K562 (cell line): ENCODE data around the gene FRMD4A. TPM values are rescaled to one million over a fixed set of nuclear protein-coding genes. Genes with fewer than 3 reads are reported as not detected.

ENCODE experiments used
- ATAC-seq: fragments of 200-7000 bp; cut with Tn5 transposase; 3 replicates; pipeline ENCODE4 v1.9.1; 2020; ENCODE audit warnings: moderate library complexity
- BruUV-seq: library from RNA; stranded (reverse); fragments of 400-500 nt; replicated peaks from 2 replicates; lab custom pipeline; 2021; lab: Mats Ljungman, UMichigan
- CTCF ChIA-PET: fragments of 300-600 bp; formaldehyde crosslinking; extraction: SDS; loops from one replicate; lab custom pipeline; 2021; ENCODE audit warnings: low intra/inter-chr PET ratio; lab: Yijun Ruan, JAX
- POLR2A ChIA-PET: fragments of 300-600, 350-650 bp; sonication (Branson Sonifier 250); formaldehyde crosslinking; extraction: SDS; loops from one replicate; lab custom pipeline; 2021; ENCODE audit warnings: antibody characterized with exemption, inconsistent platforms; lab: Yijun Ruan, JAX
- DNase-seq, 4 experiments: peaks; one replicate each; pipeline versions ENCODE4 v3.0.0 to v3.0.0-alpha.2; 2011 to 2018; ENCODE audit warnings: low spot score in 3 of 4, mixed read lengths in 3 of 4; ENCODE audit errors: extremely low read depth in 1 of 4
- FAIRE-seq: peaks from 2 replicates; lab custom pipeline; 2011; peaks lifted over from hg19 to GRCh38; lab: Jason Lieb, UNC
- H2AFZ ChIP-seq: 2 replicates; pipeline ENCODE4 v1.6.0; 2011; ENCODE audit warnings: low read depth, low read length, control low read depth, inconsistent platforms
- H3K27ac ChIP-seq: fragments of 200-600 bp; 3 replicates; pipeline ENCODE4 v1.8.0; 2011; ENCODE audit warnings: low read depth, mild to moderate bottlenecking, control low read depth, inconsistent platforms, low read length, moderate library complexity, mixed read lengths; ENCODE audit errors: extremely low read depth
- H3K27me3 ChIP-seq, 2 experiments: fragments of 300-600 bp in 1 of 2; 2 replicates in 1 of 2; 3 replicates in 1 of 2; pipeline versions ENCODE4 v1.6.0 to v1.8.0; 2011; ENCODE audit warnings: inconsistent platforms in 2 of 2, low read length in 2 of 2, mild to moderate bottlenecking in 1 of 2, mixed read lengths in 1 of 2, moderate library complexity in 1 of 2; ENCODE audit not compliant: control insufficient read depth in 2 of 2, insufficient read depth in 2 of 2
- H3K36me3 ChIP-seq: fragments of 300-600 bp; 3 replicates; pipeline ENCODE4 v1.8.0; 2011; ENCODE audit warnings: mild to moderate bottlenecking, low read length, inconsistent platforms; ENCODE audit not compliant: control insufficient read depth, insufficient read depth
- H3K4me1 ChIP-seq, 2 experiments: fragments of 200-600 bp in 1 of 2; replicated peaks in 1 of 2; 2 replicates in 1 of 2; 3 replicates in 1 of 2; pipeline versions ENCODE4 v1.5.1 to v1.8.0; 2011; ENCODE audit warnings: inconsistent platforms in 2 of 2, low read length in 2 of 2, mild to moderate bottlenecking in 1 of 2, mixed read lengths in 1 of 2, moderate library complexity in 1 of 2; ENCODE audit not compliant: control insufficient read depth in 2 of 2, insufficient read depth in 2 of 2
- H3K4me2 ChIP-seq: 2 replicates; pipeline ENCODE4 v1.6.1; 2011; ENCODE audit warnings: low read length, control low read depth, inconsistent platforms, mixed read lengths; ENCODE audit not compliant: insufficient read depth
- H3K4me3 ChIP-seq: fragments of 200-600 bp; sonication (generic), shearing (Covaris generic); 2 replicates; pipeline ENCODE4 v1.5.1; 2016; ENCODE audit warnings: control low read depth, inconsistent platforms
- H3K79me2 ChIP-seq: fragments of 200-600 bp; 3 replicates; pipeline ENCODE4 v1.8.0; 2011; ENCODE audit warnings: low read length, inconsistent platforms; ENCODE audit not compliant: control insufficient read depth, insufficient read depth
- H3K9ac ChIP-seq, 2 experiments: 2 replicates each; pipeline versions ENCODE4 v1.6.0 to v1.6.1; 2011; ENCODE audit warnings: low read depth in 2 of 2, low read length in 2 of 2, control low read depth in 1 of 2, inconsistent platforms in 1 of 2, mild to moderate bottlenecking in 1 of 2, mixed read lengths in 1 of 2; ENCODE audit not compliant: insufficient read depth in 1 of 2
- H3K9me1 ChIP-seq: one replicate; pipeline ENCODE4 v1.6.0; 2011; ENCODE audit warnings: inconsistent platforms, mild to moderate bottlenecking, low read length, moderate library complexity; ENCODE audit not compliant: control insufficient read depth, insufficient read depth
- H3K9me3 ChIP-seq: replicated peaks from 2 replicates; pipeline ENCODE4 v1.5.1; 2011; ENCODE audit warnings: low read depth, low read length, inconsistent platforms; ENCODE audit not compliant: control insufficient read depth, insufficient read depth
- H4K20me1 ChIP-seq: replicated peaks from 2 replicates; pipeline ENCODE4 v1.6.1; 2011; ENCODE audit warnings: low read length, inconsistent platforms, mixed read lengths; ENCODE audit not compliant: control insufficient read depth, insufficient read depth
- ARID3A ChIP-seq: IDR thresholded peaks from 2 replicates; pipeline ENCODE4 v1.6.1; 2012; ENCODE audit warnings: low read depth, low read length, improper control_type of control experiment, borderline replicate concordance
- BCOR ChIP-seq: fragments of 450-650 bp; IDR thresholded peaks from 2 replicates; pipeline ENCODE4 v1.6.1; 2016
- E2F1 ChIP-seq: sonication (generic); formaldehyde crosslinking; IDR thresholded peaks from 2 replicates; pipeline ENCODE4 v1.8.1; 2023; ENCODE audit warnings: mild to moderate bottlenecking, missing genetic modification reagents, moderate library complexity
- NCOA6 ChIP-seq: fragments of 450-650 bp; IDR thresholded peaks from 2 replicates; pipeline ENCODE4 v1.6.1; 2017; ENCODE audit warnings: mild to moderate bottlenecking
- NCOR1 ChIP-seq: fragments of 450-650 bp; IDR thresholded peaks from 2 replicates; pipeline ENCODE4 v1.6.1; 2016; ENCODE audit warnings: mild to moderate bottlenecking, moderate library complexity
- NUFIP1 ChIP-seq: fragments of 450-650 bp; IDR thresholded peaks from 2 replicates; pipeline ENCODE4 v1.6.1; 2018; ENCODE audit not compliant: partially characterized antibody
- PKNOX1 ChIP-seq: fragments of 450-650 bp; IDR thresholded peaks from 2 replicates; pipeline ENCODE4 v1.6.1; 2016
- TBL1XR1 ChIP-seq, 2 experiments: IDR thresholded peaks; 2 replicates each; pipeline ENCODE4 v1.6.1; 2012; ENCODE audit warnings: improper control_type of control experiment in 2 of 2, low read length in 2 of 2, mild to moderate bottlenecking in 1 of 2
- ZKSCAN1 ChIP-seq: fragments of 150-350 bp; IDR thresholded peaks from 2 replicates; pipeline ENCODE4 v1.6.1; 2016; ENCODE audit warnings: low read depth, low read length
- ZNF133 ChIP-seq: fragments of 250-450 bp; sonication (Bioruptor Pico); IDR thresholded peaks from 2 replicates; pipeline ENCODE4 v1.4.0; 2020; ENCODE audit warnings: mild to moderate bottlenecking
- ZNF280A ChIP-seq: fragments of 450-650 bp; IDR thresholded peaks from 2 replicates; pipeline ENCODE4 v1.6.1; 2018; ENCODE audit warnings: mild to moderate bottlenecking, low read depth; ENCODE audit not compliant: partially characterized antibody
- ZNF717 ChIP-seq: fragments of 250-450 bp; sonication (Bioruptor Pico); IDR thresholded peaks from 2 replicates; pipeline ENCODE4 v1.5.0; 2021
- WGBS: fragments of 100-300 bp; shearing (Covaris generic); methylation state at CpG from one replicate; pipeline ENCODE4 v1.1.6; 2016; ENCODE audit warnings: low coverage, mixed read lengths; ENCODE audit not compliant: insufficient coverage; ENCODE audit errors: missing lambda C conversion rate; 5-methylcytosine and 5-hydroxymethylcytosine counted together
- in situ Hi-C: fragments of 300-500 bp; cut with MboI; formaldehyde crosslinking; loops from 4 replicates; pipeline ENCODE4 v1.15.0; 2018; ENCODE audit warnings: inconsistent platforms, mixed read lengths
- intact Hi-C: fragments of 100-400 bp; cut with micrococcal nuclease; formaldehyde crosslinking; loops from 2 replicates; pipeline ENCODE4 v1.14.2; 2022
- polyA plus RNA-seq, 8 experiments: library from polyadenylated mRNA; depleted of rRNA in 4 of 8; stranded (reverse) in 5 of 8; unstranded in 3 of 8; fragments of >200 nt; fragmentation: Nextera tagmentation in 2 of 8; fragmentation: Illumina TruSeq in 1 of 8; extraction: Ambion mirVana in 2 of 8; extraction: Trizol in 1 of 8; gene quantifications; 2 replicates each; pipeline versions ENCODE4 v1.2.1 to v1.2.3, GENCODE V29; 2011 to 2014; ENCODE audit warnings: inconsistent platforms in 1 of 8, missing spikeins in 1 of 8
- total RNA-seq, 7 experiments: library from RNA; depleted of rRNA in 6 of 7; stranded (reverse); fragments of >200 nt in 6 of 7; fragmentation: Illumina TruSeq in 2 of 7; extraction: Trizol in 2 of 7; gene quantifications; 2 replicates each; pipeline versions ENCODE4 v1.2.1 to v1.2.3, GENCODE V29; 2011 to 2021; ENCODE audit warnings: low replicate concordance in 1 of 7

Gene FRMD4A
- total and polyA plus RNA-seq, 9 of the 15 experiments (the other 6 are each of a cell fraction or from before 2014, with no cell fraction given): 0.80 to 5.2 (median 3.0) TPM

- H2AFZ ChIP-seq: no peak overlapping the region
- no peaks in the 10 kb centered on the region for H3K9me3 ChIP-seq
- DNase-seq (no peak), ATAC-seq (no peak), FAIRE-seq (no peak)
- no peaks in the 10 kb centered on the region for H3K9me1 ChIP-seq
- H3K4me3 ChIP-seq: no peak overlapping the region
- no peak overlapping the region for H3K27ac ChIP-seq
- POLR2A ChIA-PET: interaction anchor here (1.0 kb wide), 1 partner anchor 9 kb away, joined by 3 read pairs; no protein-coding TSS in a partner anchor
- in situ Hi-C loops (no loop called here), intact Hi-C loops (no loop called here)
- no peaks in the 10 kb centered on the region for H3K36me3 ChIP-seq
- H4K20me1 ChIP-seq: no peaks in the 10 kb centered on the region
- H3K4me2 ChIP-seq: no peak overlapping the region
- WGBS: under 1% methylated on average over 12 of the region's 16 CpGs
- H3K27me3 ChIP-seq: peaks cover 3 to 9% of the 10 kb centered on the region in 2 experiments; a peak in 3 of 5 replicates
- H3K9ac ChIP-seq: no peak overlapping the region
- CTCF ChIA-PET: no interaction called here
- H3K79me2 ChIP-seq: no peaks in the 10 kb centered on the region
- BruUV-seq: no TSS peak
- TF ChIP-seq TBL1XR1 (IDR thresholded peaks at IDR 0.05; ENCODE audit: low read length in 2 of 2) (no peak), BCOR (no peak), ZKSCAN1 (no peak), ZNF280A (no peak), E2F1 (CRISPR knock-in tag) (no peak), ZNF717 (no peak), PKNOX1 (no peak), ARID3A (no peak), ZNF133 (CRISPR knock-in tag) (no peak), NCOR1 (no peak), NCOA6 (no peak), NUFIP1 (no peak)
- no peaks in the 10 kb centered on the region for H3K4me1 ChIP-seq
These were observed 481.9 kb downstream of the FRMD4A start for GRCh38 chr10:13848520-13849445.
